Fibroblast of mammary gland (primary cell): Measurements from ENCODE around the gene C10orf90.

Experiments
- DNase-seq: peaks from one replicate; pipeline ENCODE4 v3.0.0-alpha.2; 2010; ENCODE audit warnings: low read depth
- H3K4me3 ChIP-seq: 2 replicates; pipeline ENCODE4 v1.5.1; 2011; ENCODE audit warnings: low read depth, mild to moderate bottlenecking, low read length, moderate library complexity; ENCODE audit not compliant: control insufficient read depth
- TF ChIP-seq, protein P1 (sequence below): conservative IDR thresholded peaks from 2 replicates; pipeline ENCODE4 v1.5.1; 2011; ENCODE audit warnings: low read depth, low read length, inconsistent platforms; ENCODE audit not compliant: control insufficient read depth, insufficient read depth

The C10orf90 gene

GRCh38 chr10:126455036-126455765 lies 215.3 kb downstream of the C10orf90 start:
- DNase-seq = no peak
- no peak overlapping the region for H3K4me3 ChIP-seq
- TF ChIP-seq, protein P1, sequence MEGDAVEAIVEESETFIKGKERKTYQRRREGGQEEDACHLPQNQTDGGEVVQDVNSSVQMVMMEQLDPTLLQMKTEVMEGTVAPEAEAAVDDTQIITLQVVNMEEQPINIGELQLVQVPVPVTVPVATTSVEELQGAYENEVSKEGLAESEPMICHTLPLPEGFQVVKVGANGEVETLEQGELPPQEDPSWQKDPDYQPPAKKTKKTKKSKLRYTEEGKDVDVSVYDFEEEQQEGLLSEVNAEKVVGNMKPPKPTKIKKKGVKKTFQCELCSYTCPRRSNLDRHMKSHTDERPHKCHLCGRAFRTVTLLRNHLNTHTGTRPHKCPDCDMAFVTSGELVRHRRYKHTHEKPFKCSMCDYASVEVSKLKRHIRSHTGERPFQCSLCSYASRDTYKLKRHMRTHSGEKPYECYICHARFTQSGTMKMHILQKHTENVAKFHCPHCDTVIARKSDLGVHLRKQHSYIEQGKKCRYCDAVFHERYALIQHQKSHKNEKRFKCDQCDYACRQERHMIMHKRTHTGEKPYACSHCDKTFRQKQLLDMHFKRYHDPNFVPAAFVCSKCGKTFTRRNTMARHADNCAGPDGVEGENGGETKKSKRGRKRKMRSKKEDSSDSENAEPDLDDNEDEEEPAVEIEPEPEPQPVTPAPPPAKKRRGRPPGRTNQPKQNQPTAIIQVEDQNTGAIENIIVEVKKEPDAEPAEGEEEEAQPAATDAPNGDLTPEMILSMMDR = no peak

- no peak overlapping the region for H3K4me3 ChIP-seq
- TF ChIP-seq, protein P1 = no peak
- DNase-seq = no peak
Measured at GRCh38 chr10:126454045-126454751, 216.3 kb downstream of the C10orf90 start.

- no peak overlapping the region for H3K4me3 ChIP-seq
- TF ChIP-seq, protein P1 = no peak
- DNase-seq = no peak
Measured at GRCh38 chr10:126452245-126452644, 218.2 kb downstream of the C10orf90 start.

DNA sequence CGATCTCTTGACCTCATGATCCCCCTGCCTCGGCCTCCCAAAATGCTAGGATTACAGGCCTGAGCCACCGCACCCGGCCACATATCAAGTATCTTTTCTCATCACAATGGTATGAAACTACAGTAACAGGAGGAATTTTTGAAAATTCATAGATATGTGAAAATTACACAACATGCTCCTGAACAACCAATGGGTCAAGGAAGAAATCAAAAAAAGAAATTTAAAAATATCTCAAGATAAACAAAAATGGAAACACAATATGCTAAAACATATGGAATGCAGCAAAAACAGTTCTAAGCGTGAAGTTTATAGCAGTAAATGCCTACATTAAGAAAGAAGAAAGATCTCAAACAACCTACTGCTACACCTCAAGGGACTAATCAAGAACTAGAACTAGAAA lies 222.4 kb downstream of the C10orf90 start:
- TF ChIP-seq, protein P1 = no peak
- no peak overlapping the region for H3K4me3 ChIP-seq
- DNase-seq = no peak

DNA sequence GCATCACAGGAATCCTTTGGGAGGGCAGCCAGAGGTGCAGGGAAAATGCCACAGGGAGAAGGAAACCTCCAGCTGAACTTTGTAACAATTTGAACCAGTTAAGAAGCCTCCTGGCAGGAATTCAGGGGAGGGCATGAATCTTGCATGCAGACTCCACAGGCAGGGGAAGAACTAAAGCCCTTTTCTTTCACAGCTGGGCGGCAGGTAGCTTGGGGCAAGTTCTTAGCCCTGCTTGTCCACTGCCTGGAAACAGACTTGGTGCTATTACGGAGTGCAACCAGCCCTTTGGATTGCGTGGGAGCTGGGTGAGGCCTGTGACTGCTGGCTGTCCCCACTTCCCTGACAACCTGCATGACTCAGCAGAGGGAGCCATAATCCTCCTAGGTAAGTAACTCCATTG lies 230.6 kb downstream of the C10orf90 start:
- no peak overlapping the region for H3K4me3 ChIP-seq

DNA sequence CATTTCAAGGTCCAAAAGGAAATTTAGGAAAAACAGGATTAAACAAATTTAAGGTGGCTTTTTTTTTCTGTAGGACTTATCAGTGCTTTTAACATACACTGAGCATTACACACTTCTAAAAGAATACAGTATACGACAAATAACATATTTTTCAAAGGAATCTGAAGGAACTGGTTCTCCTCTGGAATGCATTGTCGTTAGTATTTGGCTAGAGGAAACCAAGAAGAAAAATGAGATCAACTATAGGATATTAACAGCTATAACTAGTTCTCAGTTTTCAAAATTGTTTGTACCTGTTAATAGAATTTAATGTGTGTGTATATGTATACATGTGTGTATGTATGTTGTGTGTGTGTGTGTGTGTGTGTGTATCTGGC lies 232.1 kb downstream of the C10orf90 start:
- TF ChIP-seq, protein P1 = no peak
- no peak for DNase-seq
- H3K4me3 ChIP-seq = no peak overlapping the region

More for the DNA sequence above, 230.6 kb downstream of the C10orf90 start:
- TF ChIP-seq, protein P1 = no peak
- DNase-seq = no peak
